HL-60 (cell line): Measurements from ENCODE around the gene R3HDM2.

ENCODE experiments used
- DNase-seq, 2 experiments: peaks; one replicate each; pipeline ENCODE4 v3.0.0-alpha.2; 2010 to 2020; ENCODE audit warnings: low read depth in 1 of 2, low spot score in 1 of 2
- H3K27ac ChIP-seq: fragments of 250-450 bp; sonication (Bioruptor Pico); replicated peaks from 2 replicates; pipeline ENCODE4 v1.5.1; 2020; ENCODE audit warnings: mild to moderate bottlenecking, moderate library complexity
- H3K27me3 ChIP-seq: fragments of 250-450 bp; sonication (Bioruptor Pico); 2 replicates; pipeline ENCODE4 v1.5.1; 2021; ENCODE audit warnings: mild to moderate bottlenecking, moderate library complexity; ENCODE audit not compliant: insufficient read depth, poor library complexity, severe bottlenecking
- H3K4me3 ChIP-seq: replicated peaks from 2 replicates; pipeline ENCODE4 v1.5.1; 2011; ENCODE audit warnings: mild to moderate bottlenecking, control low read depth, low read length; ENCODE audit not compliant: insufficient read depth
- GABPA ChIP-seq: IDR thresholded peaks from 2 replicates; pipeline ENCODE4 v1.6.1; 2012; ENCODE audit warnings: low read depth
- POLR2AphosphoS5 ChIP-seq: IDR thresholded peaks from 2 replicates; pipeline ENCODE4 v1.6.1; 2012; ENCODE audit warnings: low read depth
- SPI1 ChIP-seq: IDR thresholded peaks from 2 replicates; pipeline ENCODE4 v1.6.1; 2012; ENCODE audit warnings: low read depth, mild to moderate bottlenecking, borderline replicate concordance
- TF ChIP-seq, protein P1 (sequence below): IDR thresholded peaks from 2 replicates; pipeline ENCODE4 v1.6.1; 2012; ENCODE audit warnings: low read depth; ENCODE audit not compliant: insufficient replicate concordance
- TF ChIP-seq, protein P2 (sequence below): IDR thresholded peaks from one replicate; pipeline ENCODE4 v1.5.1; 2011; ENCODE audit warnings: low read length, control low read depth, inconsistent platforms; ENCODE audit not compliant: insufficient read depth

R3HDM2 gene

DNA sequence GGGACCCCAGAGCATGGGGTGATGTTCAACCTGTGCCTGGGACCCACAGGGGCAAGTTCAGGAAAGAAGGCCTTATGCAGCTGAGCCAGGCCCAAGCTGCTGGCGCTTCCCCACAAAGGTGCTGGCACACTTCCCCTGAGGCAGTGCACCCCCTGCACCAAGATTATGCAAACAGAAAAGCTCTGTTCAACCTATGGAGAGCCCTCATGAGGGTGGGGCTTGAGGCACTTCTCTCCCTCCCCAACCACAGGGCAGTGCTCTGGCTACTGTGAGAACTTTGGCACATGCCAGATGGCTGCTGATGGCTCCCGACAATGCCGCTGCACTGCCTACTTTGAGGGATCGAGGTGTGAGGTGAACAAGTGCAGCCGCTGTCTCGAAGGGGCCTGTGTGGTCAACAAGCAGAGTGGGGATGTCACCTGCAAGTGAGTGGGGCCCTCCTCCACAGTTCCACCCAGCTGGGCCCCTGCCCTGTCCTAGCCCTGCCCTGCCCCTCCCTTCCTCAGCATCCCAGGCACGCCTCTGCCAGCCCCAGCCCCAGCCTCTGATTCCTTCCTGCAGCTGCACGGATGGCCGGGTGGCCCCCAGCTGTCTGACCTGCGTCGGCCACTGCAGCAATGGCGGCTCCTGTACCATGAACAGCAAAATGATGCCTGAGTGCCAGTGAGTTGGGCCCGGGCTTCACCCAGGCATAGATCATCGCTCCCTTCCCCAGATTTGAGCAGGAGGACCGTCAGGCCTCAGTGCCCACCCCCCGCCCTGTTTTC lies 219.7 kb downstream of the R3HDM2 start:
- Histone ChIP-seq H3K27me3 (peaks cover 18% of the 10 kb centered on the region), H3K27ac (no peak overlapping the region), H3K4me3 (no peak overlapping the region)
- DNase-seq = peak; percentile 67 to 80
- TF ChIP-seq, protein P1, sequence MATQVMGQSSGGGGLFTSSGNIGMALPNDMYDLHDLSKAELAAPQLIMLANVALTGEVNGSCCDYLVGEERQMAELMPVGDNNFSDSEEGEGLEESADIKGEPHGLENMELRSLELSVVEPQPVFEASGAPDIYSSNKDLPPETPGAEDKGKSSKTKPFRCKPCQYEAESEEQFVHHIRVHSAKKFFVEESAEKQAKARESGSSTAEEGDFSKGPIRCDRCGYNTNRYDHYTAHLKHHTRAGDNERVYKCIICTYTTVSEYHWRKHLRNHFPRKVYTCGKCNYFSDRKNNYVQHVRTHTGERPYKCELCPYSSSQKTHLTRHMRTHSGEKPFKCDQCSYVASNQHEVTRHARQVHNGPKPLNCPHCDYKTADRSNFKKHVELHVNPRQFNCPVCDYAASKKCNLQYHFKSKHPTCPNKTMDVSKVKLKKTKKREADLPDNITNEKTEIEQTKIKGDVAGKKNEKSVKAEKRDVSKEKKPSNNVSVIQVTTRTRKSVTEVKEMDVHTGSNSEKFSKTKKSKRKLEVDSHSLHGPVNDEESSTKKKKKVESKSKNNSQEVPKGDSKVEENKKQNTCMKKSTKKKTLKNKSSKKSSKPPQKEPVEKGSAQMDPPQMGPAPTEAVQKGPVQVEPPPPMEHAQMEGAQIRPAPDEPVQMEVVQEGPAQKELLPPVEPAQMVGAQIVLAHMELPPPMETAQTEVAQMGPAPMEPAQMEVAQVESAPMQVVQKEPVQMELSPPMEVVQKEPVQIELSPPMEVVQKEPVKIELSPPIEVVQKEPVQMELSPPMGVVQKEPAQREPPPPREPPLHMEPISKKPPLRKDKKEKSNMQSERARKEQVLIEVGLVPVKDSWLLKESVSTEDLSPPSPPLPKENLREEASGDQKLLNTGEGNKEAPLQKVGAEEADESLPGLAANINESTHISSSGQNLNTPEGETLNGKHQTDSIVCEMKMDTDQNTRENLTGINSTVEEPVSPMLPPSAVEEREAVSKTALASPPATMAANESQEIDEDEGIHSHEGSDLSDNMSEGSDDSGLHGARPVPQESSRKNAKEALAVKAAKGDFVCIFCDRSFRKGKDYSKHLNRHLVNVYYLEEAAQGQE = no peak
- TF ChIP-seq SPI1 = peak; percentile 49; the same call in 1 of the 2 replicates

DNA sequence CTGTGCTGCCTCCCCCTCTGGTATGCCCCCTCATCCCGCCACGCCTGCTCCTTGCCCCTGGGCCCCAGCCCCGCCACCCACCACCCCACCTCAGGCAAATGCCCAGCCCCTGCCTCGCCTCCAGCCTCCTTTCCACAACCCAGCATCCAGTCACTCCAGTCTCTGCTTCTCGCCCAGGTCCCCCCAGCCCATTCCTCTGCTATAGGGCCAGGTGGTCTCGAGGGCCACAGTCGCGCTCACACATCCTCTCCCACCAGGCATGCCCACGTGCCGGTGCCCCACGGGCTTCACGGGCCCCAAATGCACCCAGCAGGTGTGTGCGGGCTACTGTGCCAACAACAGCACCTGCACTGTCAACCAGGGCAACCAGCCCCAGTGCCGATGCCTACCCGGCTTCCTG lies 220.4 kb downstream of the R3HDM2 start:
- H3K27me3 ChIP-seq = peaks cover 11% of the 10 kb centered on the region
- no peak for DNase-seq
- TF ChIP-seq, protein P1 = no peak
- TF ChIP-seq POLR2AphosphoS5 = no peak
- H3K27ac ChIP-seq = no peak overlapping the region
- no peak overlapping the region for H3K4me3 ChIP-seq

DNA sequence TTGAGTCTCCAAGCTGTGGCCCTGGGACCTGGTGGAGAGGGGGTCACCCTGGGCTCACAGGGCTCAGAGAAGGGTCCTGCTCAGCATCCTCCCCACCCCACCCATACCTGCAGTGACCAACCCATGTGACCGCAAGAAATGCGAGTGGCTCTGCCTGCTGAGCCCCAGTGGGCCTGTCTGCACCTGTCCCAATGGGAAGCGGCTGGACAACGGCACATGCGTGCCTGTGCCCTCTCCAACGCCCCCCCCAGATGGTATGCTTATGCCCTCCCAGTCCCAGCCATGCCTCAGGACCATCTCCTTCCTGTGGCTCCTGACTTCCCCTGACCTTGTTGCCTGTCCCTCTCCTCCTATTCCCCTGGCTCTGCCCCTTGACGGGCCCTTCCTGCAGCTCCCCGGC lies 220.9 kb downstream of the R3HDM2 start:
- H3K27ac ChIP-seq = no peak overlapping the region
- TF ChIP-seq, protein P2, sequence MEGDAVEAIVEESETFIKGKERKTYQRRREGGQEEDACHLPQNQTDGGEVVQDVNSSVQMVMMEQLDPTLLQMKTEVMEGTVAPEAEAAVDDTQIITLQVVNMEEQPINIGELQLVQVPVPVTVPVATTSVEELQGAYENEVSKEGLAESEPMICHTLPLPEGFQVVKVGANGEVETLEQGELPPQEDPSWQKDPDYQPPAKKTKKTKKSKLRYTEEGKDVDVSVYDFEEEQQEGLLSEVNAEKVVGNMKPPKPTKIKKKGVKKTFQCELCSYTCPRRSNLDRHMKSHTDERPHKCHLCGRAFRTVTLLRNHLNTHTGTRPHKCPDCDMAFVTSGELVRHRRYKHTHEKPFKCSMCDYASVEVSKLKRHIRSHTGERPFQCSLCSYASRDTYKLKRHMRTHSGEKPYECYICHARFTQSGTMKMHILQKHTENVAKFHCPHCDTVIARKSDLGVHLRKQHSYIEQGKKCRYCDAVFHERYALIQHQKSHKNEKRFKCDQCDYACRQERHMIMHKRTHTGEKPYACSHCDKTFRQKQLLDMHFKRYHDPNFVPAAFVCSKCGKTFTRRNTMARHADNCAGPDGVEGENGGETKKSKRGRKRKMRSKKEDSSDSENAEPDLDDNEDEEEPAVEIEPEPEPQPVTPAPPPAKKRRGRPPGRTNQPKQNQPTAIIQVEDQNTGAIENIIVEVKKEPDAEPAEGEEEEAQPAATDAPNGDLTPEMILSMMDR = no peak
- no peak for TF ChIP-seq GABPA
- no peak for TF ChIP-seq POLR2AphosphoS5
- no peak for TF ChIP-seq SPI1
- TF ChIP-seq, protein P1 = no peak
- H3K4me3 ChIP-seq = no peak overlapping the region
- DNase-seq = no peak
- peaks cover 6% of the 10 kb centered on the region for H3K27me3 ChIP-seq

DNA sequence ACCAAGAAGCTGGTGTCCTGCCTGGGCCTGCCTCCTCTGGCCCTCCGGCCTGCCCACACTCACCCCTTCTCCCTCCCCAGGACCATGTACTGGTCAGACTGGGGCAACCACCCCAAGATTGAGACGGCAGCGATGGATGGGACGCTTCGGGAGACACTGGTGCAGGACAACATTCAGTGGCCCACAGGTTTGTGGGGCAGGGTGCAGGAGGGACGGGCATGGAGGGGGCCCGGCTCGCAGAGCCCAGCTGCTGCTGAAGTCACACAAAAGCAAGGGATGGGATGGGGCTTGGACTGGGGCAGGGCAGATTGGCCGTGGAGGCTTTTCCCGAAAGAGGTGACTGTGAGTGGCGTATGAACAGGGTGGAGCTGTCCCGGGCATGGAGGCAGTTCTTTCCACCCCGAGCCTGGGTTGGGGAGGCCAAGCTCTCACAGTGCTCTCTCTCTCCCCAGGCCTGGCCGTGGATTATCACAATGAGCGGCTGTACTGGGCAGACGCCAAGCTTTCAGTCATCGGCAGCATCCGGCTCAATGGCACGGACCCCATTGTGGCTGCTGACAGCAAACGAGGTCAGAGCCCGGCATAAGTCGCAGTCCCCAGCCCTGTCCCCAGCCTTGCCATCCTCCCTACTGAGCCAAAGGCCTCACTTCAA lies 222.1 kb downstream of the R3HDM2 start:
- TF ChIP-seq, protein P2 = no peak
- no peak for TF ChIP-seq GABPA
- no peak for TF ChIP-seq POLR2AphosphoS5
- no peak for TF ChIP-seq SPI1
- TF ChIP-seq, protein P1 = no peak
- Histone ChIP-seq H3K27me3 (no peaks in the 10 kb centered on the region), H3K27ac (no peak overlapping the region), H3K4me3 (no peak overlapping the region)
- no peak for DNase-seq
